HUES6 (cell line): ENCODE measurements around the gene TNFAIP8.
A peak's percentile ranks its signal among the peaks of the same experiment; 100 is the strongest.

Experiments used
- H3K27ac ChIP-seq: 2 replicates; pipeline ENCODE4 v1.7.0; 2013; ENCODE audit warnings: low read depth, mild to moderate bottlenecking, low read length, inconsistent platforms
- H3K27me3 ChIP-seq: 2 replicates; pipeline ENCODE4 v1.6.1; 2013; ENCODE audit warnings: low read length; ENCODE audit not compliant: control insufficient read depth, insufficient read depth
- H3K36me3 ChIP-seq: 2 replicates; pipeline ENCODE4 v1.6.1; 2013; ENCODE audit warnings: low read length; ENCODE audit not compliant: control insufficient read depth, insufficient read depth
- H3K4me1 ChIP-seq: 2 replicates; pipeline ENCODE4 v1.6.1; 2013; ENCODE audit warnings: low read length; ENCODE audit not compliant: control insufficient read depth, insufficient read depth
- H3K4me3 ChIP-seq: 2 replicates; pipeline ENCODE4 v1.5.1; 2013; ENCODE audit warnings: low read depth, low read length
- H3K9ac ChIP-seq: one replicate; pipeline ENCODE4 v1.6.1; 2013; ENCODE audit warnings: mild to moderate bottlenecking, low read length
- H3K9me3 ChIP-seq: 2 replicates; pipeline ENCODE4 v1.6.1; 2013; ENCODE audit warnings: low read depth, low read length; ENCODE audit not compliant: control insufficient read depth, insufficient read depth

Gene TNFAIP8

DNA sequence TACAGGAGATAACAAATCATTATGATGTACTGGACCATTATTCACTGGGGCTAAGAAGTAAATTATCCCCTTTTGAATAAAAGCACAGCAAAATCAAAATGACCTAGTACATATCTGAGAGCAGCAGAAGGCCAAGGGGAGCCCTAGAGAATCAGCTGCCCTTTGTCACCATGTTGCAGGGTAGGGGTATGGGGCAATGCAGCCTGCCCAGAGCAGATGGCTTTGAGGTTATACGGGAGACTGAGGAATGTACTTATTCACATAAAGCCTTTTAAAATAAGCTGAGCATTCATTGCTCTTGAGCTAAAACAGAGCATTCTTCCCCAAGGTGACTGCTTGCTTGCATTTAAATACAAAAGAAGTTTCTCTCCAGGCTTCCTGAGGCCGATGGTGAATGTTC lies 2.6 kb upstream of the TNFAIP8 start:
- Histone ChIP-seq H3K4me1 (peaks cover 58% of the 10 kb centered on the region), H3K27me3 (peaks cover 9% of the 10 kb centered on the region; the same call in 1 of the 2 replicates), H3K4me3 (no peak overlapping the region), H3K9me3 (no peaks in the 10 kb centered on the region), H3K36me3 (no peaks in the 10 kb centered on the region), H3K27ac (no peak overlapping the region), H3K9ac (no peak overlapping the region)

DNA sequence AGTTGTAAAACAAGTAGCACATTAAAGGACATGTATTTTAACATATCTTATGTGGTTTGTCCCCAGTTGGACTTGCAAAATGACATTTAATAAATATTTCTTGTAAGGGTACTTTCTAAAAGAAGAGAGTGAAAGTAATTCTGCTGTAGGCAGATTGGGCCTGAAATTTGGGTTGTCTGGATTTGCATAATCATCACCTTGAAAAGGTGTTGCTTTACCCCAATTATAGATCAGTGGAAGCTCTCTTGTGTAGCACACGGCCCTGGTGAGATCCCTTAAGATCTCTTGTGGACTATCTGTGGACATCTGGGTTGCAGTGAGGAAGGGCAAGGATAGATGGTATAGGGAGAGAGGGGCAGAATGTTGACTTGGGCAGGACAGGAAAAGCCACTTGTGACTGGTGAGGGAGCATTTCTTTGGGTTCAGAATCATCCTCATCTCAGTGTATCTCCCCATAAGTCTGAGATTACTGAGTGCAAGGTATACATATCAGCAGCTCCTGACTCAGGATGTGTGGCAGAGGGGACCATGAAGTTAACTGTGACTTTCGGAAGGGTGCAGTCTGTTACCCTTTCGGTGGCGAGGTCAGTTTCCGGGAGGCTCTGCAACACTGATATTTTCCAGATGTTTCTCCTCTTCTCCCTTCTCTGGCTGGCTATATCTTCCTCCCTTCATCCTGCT lies 2.0 kb upstream of the TNFAIP8 start:
- no peak overlapping the region for H3K9ac ChIP-seq
- no peaks in the 10 kb centered on the region for H3K9me3 ChIP-seq
- peaks cover 9% of the 10 kb centered on the region; the same call in 1 of the 2 replicates for H3K27me3 ChIP-seq
- no peak overlapping the region for H3K4me3 ChIP-seq
- peaks cover 61% of the 10 kb centered on the region for H3K4me1 ChIP-seq
- H3K36me3 ChIP-seq = no peaks in the 10 kb centered on the region
- H3K27ac ChIP-seq = no peak overlapping the region

DNA sequence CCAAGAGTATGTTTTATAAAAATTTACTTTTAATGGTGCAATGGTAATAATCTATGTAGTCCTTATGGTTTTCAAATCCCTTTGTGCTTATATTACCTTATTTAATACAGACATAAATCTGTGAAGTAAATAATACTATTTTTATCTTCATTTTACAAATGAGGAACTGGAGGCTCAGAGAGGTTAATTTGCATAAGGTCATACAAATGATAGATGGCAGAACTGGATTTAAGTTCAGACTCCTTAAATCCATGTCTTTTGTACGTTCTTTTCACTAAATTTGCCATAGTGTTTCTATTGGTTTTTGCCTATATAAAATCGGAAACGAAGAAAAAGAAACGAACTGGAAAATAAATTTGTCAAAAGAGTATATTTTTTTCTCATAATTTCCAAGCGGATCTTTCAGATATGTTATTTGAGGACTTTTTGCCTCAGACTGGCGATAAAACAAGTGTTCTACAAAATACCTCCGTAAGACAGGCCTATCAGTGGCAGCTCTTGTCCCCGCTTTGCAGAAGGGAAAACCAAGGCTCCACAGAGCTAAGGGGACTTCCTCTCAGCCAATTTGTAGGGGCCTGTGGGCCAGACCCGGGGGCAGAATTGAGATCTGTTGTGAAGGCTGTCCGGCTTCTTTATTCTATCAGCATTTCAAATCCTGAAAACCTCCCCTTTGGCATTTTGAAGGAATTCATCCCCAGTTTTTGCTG lies 1.1 kb upstream of the TNFAIP8 start:
- Histone ChIP-seq H3K4me3 (peak overlapping the region; percentile 77), H3K9ac (no peak overlapping the region), H3K36me3 (no peaks in the 10 kb centered on the region), H3K9me3 (no peaks in the 10 kb centered on the region), H3K27me3 (peaks cover 9% of the 10 kb centered on the region; the same call in 1 of the 2 replicates), H3K27ac (no peak overlapping the region), H3K4me1 (peaks cover 60% of the 10 kb centered on the region)

GRCh38 chr5:119355244-119355638 lies 578 bp upstream of the TNFAIP8 start:
- Histone ChIP-seq H3K9ac (peak overlapping the region; percentile 56), H3K36me3 (no peaks in the 10 kb centered on the region)

GRCh38 chr5:119356612-119357188 lies 881 bp downstream of the TNFAIP8 start:
- Histone ChIP-seq H3K9me3 (no peaks in the 10 kb centered on the region), H3K27ac (no peak overlapping the region), H3K9ac (peak overlapping the region; percentile 56), H3K36me3 (no peaks in the 10 kb centered on the region), H3K4me3 (peak overlapping the region; percentile 77), H3K4me1 (peaks cover 76% of the 10 kb centered on the region), H3K27me3 (peaks cover 9% of the 10 kb centered on the region; the same call in 1 of the 2 replicates)

More at GRCh38 chr5:119355244-119355638, 578 bp upstream of the TNFAIP8 start:
- H3K4me3 ChIP-seq = peak overlapping the region; percentile 77
- no peaks in the 10 kb centered on the region for H3K9me3 ChIP-seq
- peaks cover 62% of the 10 kb centered on the region for H3K4me1 ChIP-seq
- H3K27ac ChIP-seq = 0 out of 2 replicates have a peak overlapping the region, but pooled peaks have one; percentile 2
- H3K27me3 ChIP-seq = peaks cover 9% of the 10 kb centered on the region; the same call in 1 of the 2 replicates

DNA sequence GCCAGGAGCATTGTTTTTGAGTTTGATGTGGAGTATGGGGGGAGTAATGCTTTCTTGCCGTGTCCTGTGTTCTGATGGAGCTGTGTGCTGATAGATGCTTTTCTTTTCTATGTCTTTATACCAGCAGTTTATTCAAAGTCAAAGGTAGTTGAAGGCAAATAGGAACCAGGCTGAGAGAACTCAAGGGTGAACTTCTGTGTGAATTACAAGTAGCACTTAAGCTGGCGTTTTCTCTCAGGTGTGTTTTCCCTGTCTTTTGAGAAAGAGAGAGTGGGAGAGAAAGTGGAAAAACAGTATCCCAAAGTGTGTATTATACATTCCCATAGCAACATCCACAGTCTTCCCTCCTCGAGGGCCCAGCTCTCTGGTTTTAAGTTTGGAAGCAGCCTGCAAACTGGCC lies 1.5 kb downstream of the TNFAIP8 start:
- no peak overlapping the region for H3K9ac ChIP-seq
- H3K27ac ChIP-seq = no peak overlapping the region
- peaks cover 73% of the 10 kb centered on the region for H3K4me1 ChIP-seq
- peaks cover 9% of the 10 kb centered on the region; the same call in 1 of the 2 replicates for H3K27me3 ChIP-seq
- H3K36me3 ChIP-seq = no peaks in the 10 kb centered on the region
- no peaks in the 10 kb centered on the region for H3K9me3 ChIP-seq
- peak overlapping the region; percentile 77; the same call in 1 of the 2 replicates for H3K4me3 ChIP-seq

DNA sequence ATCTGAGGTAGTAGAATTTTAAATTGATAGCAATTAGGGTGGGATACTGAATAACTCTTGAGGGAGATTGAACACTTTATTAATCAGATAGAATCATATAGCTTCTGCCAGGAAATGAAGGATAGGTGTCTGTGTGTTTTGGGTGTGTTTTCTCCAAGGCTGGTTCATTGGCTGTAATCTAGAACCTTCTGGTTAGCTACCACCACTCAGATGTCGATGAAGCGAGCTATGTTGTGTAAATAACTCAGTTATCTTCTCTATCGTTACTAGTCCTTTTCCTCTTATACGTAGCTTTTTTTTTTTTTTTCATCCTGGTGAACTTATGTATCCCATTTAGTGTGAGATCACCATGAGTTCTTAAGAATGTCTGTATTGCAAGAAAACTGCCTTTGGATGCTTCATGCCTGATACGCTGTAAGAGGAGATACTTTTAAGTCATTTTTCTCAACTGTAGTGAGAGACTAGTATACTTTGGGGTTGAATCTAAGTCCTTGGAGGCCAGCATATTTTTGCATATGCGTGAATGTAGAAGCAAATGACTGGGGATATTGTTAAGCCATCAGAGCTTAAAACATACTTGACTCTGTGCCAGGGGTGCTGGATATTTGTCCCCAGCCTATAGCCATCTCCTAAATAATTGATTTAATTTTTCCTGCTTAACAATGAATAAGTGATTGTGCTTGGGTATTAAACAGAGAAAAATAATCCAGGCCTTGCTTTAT lies 2.1 kb downstream of the TNFAIP8 start:
- no peak overlapping the region for H3K9ac ChIP-seq

DNA sequence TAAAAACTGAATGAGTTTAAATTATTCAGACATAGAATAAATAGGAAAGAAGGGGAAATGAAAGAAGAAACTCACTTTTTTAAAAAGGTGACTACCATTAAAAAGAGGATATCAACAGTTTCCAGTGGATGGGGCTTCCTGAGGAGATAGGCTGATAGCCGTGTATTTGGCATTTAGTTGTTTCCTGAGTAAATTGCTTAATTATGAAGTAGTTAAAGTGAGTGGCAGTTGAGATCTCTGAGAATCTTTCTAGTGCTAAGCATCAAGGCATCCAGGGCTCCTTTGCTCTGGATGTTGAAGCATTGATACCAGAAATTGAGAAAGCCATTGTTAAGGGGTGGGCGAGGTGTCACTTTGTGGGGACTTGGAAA lies 2.7 kb downstream of the TNFAIP8 start:
- H3K4me3 ChIP-seq = no peak overlapping the region
- H3K9me3 ChIP-seq = no peaks in the 10 kb centered on the region
- no peaks in the 10 kb centered on the region for H3K36me3 ChIP-seq
- no peak overlapping the region for H3K9ac ChIP-seq
- no peak overlapping the region for H3K27ac ChIP-seq
- peaks cover 61% of the 10 kb centered on the region for H3K4me1 ChIP-seq
- H3K27me3 ChIP-seq = peaks cover 9% of the 10 kb centered on the region; the same call in 1 of the 2 replicates

More for the DNA sequence above, 2.1 kb downstream of the TNFAIP8 start:
- no peak overlapping the region for H3K4me3 ChIP-seq
- no peak overlapping the region for H3K27ac ChIP-seq
- peaks cover 9% of the 10 kb centered on the region; the same call in 1 of the 2 replicates for H3K27me3 ChIP-seq
- H3K9me3 ChIP-seq = no peaks in the 10 kb centered on the region
- H3K4me1 ChIP-seq = peaks cover 66% of the 10 kb centered on the region
- H3K36me3 ChIP-seq = no peaks in the 10 kb centered on the region

GRCh38 chr5:119358901-119359603 lies 3.2 kb downstream of the TNFAIP8 start:
- no peak overlapping the region for H3K4me3 ChIP-seq
- H3K9ac ChIP-seq = no peak overlapping the region

GRCh38 chr5:119359737-119360413 lies 4.1 kb downstream of the TNFAIP8 start:
- Histone ChIP-seq H3K4me3 (no peak overlapping the region), H3K9ac (no peak overlapping the region), H3K9me3 (no peaks in the 10 kb centered on the region), H3K27ac (no peak overlapping the region), H3K36me3 (no peaks in the 10 kb centered on the region), H3K27me3 (peaks cover 9% of the 10 kb centered on the region; the same call in 1 of the 2 replicates), H3K4me1 (peaks cover 60% of the 10 kb centered on the region)

More at GRCh38 chr5:119358901-119359603, 3.2 kb downstream of the TNFAIP8 start:
- peaks cover 9% of the 10 kb centered on the region; the same call in 1 of the 2 replicates for H3K27me3 ChIP-seq
- peaks cover 61% of the 10 kb centered on the region for H3K4me1 ChIP-seq
- H3K36me3 ChIP-seq = no peaks in the 10 kb centered on the region
- no peak overlapping the region for H3K27ac ChIP-seq
- no peaks in the 10 kb centered on the region for H3K9me3 ChIP-seq
